ENCODE results near the gene MFSD8.
"Not testable (repeated sequence)": the region's sequence is repeated elsewhere in the genome, so short reads cannot be mapped to it uniquely, and the experiment has no call there.

The MFSD8 gene, protein sequence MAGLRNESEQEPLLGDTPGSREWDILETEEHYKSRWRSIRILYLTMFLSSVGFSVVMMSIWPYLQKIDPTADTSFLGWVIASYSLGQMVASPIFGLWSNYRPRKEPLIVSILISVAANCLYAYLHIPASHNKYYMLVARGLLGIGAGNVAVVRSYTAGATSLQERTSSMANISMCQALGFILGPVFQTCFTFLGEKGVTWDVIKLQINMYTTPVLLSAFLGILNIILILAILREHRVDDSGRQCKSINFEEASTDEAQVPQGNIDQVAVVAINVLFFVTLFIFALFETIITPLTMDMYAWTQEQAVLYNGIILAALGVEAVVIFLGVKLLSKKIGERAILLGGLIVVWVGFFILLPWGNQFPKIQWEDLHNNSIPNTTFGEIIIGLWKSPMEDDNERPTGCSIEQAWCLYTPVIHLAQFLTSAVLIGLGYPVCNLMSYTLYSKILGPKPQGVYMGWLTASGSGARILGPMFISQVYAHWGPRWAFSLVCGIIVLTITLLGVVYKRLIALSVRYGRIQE

DNA sequence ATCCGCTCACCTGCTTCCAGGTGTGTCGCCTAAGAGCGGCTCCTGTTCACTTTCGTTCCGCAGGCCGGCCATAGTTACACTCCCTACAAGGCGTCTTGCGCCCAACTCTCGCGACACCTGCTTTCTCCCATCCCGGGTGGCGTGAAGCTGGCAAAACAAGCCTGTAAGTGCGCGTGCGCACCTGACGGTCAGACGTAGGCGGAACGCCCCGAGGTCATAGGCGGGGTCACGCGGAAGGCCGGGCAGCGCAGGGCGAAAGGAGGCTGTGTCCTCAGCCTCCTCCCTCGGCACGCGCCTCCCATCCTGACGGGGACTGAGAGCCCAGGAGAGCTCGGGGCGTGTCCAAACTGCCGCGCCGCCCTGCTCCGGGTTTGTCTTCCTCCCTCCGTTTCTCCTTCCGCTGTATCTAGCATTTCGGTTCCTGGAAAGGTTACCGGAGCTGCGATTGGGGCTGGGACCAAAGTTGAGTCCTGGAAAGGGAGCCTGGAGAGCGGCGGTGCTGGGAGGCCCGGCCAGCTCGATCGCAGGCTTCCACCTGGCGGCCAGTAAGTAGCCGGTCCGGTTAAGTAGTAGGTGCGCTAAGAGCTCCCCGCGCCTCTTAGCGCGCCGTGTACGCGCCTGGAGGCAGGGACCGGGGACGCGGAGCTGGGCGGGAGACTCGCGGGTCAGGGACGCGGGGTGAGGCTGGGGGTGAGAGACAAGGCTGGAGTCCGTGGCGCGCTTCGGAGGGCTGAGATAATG lies at the start of gene MFSD8, which contains the start of gene ABHD18:
Gene MFSD8, minus strand, starts transcription at position 112 of the 741 bp plus-strand sequence. Its CDS starts 40 bp downstream, at position 72.
Gene ABHD18, plus strand, starts transcription at position 345 of the 741 bp plus-strand sequence. CDS start 17,550 bp downstream, outside the sequence.
- peak; percentile 99 for DNase-seq (ENCODE audit: low spot score)

GRCh38 chr4:128009428-128009827 lies 44.5 kb upstream of the MFSD8 start:
- DNase-seq (ENCODE audit: low spot score), result no peak

DNA sequence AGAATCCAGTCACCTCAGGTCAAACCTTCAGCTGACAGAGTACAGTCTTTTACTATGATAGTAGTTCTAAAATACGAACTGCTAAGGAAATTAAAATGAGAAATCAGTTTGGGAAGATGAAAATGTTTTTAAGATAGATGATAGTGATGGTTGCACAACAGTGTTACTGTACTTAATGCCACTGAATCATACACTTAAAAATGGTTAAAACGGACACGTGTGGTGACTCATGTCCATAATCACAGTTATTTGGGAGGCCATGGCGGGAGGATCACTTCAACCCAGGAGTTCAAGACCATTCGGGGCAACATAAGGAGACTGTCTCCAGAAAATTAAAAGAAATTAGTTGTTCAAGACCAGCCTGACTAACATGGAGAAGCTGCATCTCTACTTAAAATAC lies 41.6 kb upstream of the MFSD8 start:
- DNase-seq (ENCODE audit: low spot score), result no peak

GRCh38 chr4:127997534-127998388 lies 32.8 kb upstream of the MFSD8 start:
- peak; percentile 67 for DNase-seq (ENCODE audit: low spot score)

DNA sequence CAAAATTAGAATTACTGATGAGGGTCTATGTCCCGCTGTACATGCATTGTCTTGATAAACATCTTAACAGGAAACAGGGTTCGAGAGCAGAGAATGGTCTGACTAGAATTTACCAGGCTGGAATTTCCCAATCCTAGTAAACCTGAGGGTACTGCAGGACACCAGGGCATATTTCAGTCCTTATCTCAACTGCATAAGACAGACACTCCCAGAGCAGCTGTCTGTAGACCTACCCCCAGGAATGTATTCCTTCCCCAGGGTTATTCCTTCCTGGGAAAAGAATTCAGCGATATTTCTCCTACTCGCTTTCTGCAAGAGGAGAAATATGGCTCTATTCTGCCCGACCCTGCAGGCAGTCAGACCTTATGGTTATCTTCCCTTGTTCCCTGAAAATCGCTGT lies 31.5 kb upstream of the MFSD8 start:
- not testable (repeated sequence) for DNase-seq (ENCODE audit: low spot score)

- no peak for DNase-seq (ENCODE audit: low spot score)
Measured at GRCh38 chr4:127995776-127996175, 30.8 kb upstream of the MFSD8 start.

DNA sequence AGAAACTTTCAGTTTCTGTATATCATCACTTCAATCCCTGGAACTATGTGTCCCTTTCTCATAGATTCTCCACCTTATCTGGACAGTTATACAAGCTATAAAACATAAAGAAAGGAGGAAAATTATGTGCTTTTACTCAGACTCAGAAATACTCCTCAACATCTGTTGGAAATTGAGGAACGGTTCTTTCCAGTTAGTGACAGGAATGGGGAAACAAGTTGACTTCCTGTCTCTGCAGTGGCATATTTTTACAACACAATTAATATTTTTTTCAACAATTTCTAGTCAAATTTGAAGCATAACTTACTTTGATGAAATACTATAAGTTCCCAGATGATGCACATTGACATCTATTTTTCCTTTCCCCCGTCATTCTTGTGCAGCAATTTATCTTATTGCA lies 28.2 kb upstream of the MFSD8 start:
- DNase-seq (ENCODE audit: low spot score), result no peak

DNA sequence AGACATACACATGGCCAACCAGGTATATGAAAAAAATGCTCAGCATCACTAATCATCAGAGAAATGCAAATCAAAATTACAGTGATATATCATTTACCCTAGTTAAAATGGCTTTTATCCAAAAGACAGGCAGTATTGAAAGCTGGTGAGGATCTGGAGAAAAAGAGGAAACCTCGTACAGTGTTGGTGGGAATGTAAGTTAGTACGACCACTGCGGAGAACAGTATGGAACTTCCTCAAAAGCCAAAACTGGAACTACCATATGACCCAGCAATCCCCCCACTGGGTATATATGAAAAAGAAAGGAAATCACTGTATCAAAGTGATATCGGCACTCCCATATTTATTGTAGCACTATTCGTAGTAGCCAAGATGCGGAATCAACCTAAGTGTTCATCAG lies 23.7 kb upstream of the MFSD8 start:
- no peak for DNase-seq (ENCODE audit: low spot score)

- DNase-seq (ENCODE audit: low spot score), result no peak
Measured at GRCh38 chr4:127985989-127986388, 21.0 kb upstream of the MFSD8 start.

DNA sequence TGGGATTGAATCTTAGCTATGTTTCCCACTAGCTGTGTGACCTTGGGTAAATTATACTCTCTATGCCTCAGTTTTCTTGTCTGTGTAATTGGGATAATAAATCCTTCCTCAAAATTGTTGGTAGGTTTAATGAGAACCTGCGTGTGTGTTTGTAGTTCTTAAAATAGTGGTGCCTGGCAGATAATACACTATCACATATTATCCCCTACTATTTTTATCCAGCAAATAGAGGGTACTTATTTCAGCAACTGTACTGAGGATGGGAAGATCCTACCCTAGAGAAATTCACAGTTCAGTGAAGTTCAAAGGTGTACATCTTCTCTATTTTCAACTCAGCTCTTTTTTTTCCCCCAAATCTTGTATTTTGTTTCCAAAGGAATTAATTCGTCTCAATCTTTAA lies 17.5 kb upstream of the MFSD8 start:
- DNase-seq (ENCODE audit: low spot score), result no peak

- no peak for DNase-seq (ENCODE audit: low spot score)
Measured at GRCh38 chr4:127978930-127979329, 14.0 kb upstream of the MFSD8 start.

- no peak for DNase-seq (ENCODE audit: low spot score)
Measured at GRCh38 chr4:127975121-127975770, 10.3 kb upstream of the MFSD8 start.

- DNase-seq (ENCODE audit: low spot score), result not testable (repeated sequence)
Measured at GRCh38 chr4:127970925-127971324, 6.0 kb upstream of the MFSD8 start.

DNA sequence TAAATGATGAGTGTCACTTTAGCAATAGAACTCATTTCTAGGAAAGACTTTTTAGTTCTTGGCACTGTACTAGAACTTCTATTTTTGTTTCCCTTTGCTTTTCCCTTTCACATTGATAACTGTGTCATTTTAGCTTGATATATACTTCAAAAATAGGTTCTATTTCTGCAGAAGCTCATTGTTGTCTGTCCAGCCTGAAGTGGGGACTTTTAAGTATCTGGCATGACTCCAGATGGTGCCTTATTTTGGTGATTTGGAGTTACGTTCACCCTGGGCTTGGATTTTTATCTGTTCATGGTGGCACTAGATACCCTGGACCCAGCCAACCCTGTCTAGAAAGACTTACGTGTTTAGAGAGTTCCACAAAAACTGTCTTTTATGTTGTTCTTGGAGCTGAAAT lies 3.6 kb upstream of the MFSD8 start:
- DNase-seq (ENCODE audit: low spot score), result no peak

GRCh38 chr4:127967141-127967775 lies 2.3 kb upstream of the MFSD8 start:
- no peak for DNase-seq (ENCODE audit: low spot score)

DNA sequence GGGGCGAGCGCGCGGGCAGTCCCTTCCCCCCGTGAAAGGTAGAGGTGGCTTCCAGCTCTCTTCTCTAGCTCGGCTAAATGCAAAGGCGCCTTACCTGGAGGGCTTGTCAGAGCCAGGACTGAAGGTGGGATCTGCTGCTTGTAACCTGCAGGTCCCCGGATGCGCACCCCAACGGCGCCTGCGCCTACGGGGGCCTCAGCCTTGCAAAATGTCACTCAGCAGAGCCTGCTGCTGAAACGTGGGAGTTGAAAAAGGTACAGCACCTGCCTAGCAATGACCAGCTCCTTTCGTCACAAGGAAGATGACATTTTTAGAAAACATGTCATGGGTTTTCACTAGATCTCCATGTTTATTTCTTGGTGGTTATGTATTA lies 816 bp upstream of the MFSD8 start:
- peak; percentile 61 for DNase-seq (ENCODE audit: low spot score)

- peak; percentile 20 for DNase-seq (ENCODE audit: low spot score)
Measured at GRCh38 chr4:127964426-127965061, 429 bp downstream of the MFSD8 start.

DNA sequence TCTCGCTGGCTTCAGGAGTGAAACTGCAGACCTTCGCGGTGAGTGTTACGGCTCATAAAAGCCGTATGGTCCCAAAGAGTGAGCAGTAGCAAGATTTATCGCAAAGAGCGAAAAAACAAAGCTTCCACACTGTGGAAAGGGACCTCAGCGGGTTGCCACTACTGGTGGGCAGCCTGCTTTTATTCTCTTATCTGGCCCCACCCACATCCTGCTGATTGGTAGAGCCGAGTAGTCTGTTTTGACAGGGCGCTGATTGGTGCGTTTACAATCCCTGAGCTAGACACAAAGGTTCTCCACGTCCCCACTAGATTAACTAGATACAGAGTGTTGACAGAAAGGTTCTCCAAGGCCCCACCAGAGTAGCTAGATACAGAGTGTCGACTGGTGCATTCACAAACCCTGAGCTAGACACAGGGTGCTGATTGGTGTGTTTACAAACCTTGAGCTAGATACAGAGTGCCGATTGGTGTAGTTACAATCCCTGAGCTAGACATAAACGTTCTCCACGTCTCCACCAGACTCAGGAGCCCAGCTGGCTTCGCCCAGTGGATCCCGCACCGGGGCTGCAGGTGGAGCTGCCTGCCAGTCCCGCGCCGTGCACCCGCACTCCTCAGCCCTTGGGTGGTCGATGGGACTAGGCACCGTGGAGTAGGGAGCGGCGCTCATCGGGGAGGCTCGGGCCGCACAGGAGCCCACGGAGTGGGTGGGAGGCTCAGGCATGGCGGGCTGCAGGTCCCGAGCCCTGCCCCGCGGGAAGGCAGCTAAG lies 1.2 kb downstream of the MFSD8 start:
- not testable (repeated sequence) for DNase-seq (ENCODE audit: low spot score)

GRCh38 chr4:127959794-127960193 lies 5.2 kb downstream of the MFSD8 start:
- DNase-seq (ENCODE audit: low spot score), result no peak

GRCh38 chr4:127957105-127957504 lies 7.9 kb downstream of the MFSD8 start:
- DNase-seq (ENCODE audit: low spot score), result no peak

Data from activated CD4-positive, alpha-beta T cell treated with anti-CD3 and anti-CD28 coated beads, Interleukin-2, Interleukin-4, amounts not matched to agents 100 ng/mL and 50 ng/mL, durations not matched to agents 16 hours and 8 hours (primary cell).